ENCODE measurements around the gene DGKI. TPM values are rescaled to one million over a fixed set of nuclear protein-coding genes. Genes with fewer than 3 reads are reported as not detected.

DGKI gene
- total RNA-seq, 2 experiments from 2014 or later: 1.3 to 2.0 TPM

GRCh38 chr7:137703291-137704010 is 143.3 kb downstream of the DGKI start:
- POLR2A ChIA-PET: no interaction called here

GRCh38 chr7:137696988-137697387 is 149.8 kb downstream of the DGKI start:
- CTCF ChIA-PET: no interaction called here
- POLR2A ChIA-PET: no interaction called here

More at GRCh38 chr7:137703291-137704010, 143.3 kb downstream of the DGKI start:
- CTCF ChIA-PET: no interaction called here

- ChIA-PET CTCF (no interaction called here), POLR2A (no interaction called here)
These were observed 150.4 kb downstream of the DGKI start for GRCh38 chr7:137696376-137696775.

GRCh38 chr7:137695942-137696341 is 150.8 kb downstream of the DGKI start:
- CTCF ChIA-PET: no interaction called here
- POLR2A ChIA-PET: no interaction called here

GRCh38 chr7:137695494-137695893 is 151.3 kb downstream of the DGKI start:
- ChIA-PET CTCF (no interaction called here), POLR2A (no interaction called here)

- ChIA-PET POLR2A (interaction anchor here (0.7 kb wide), 1 partner anchor 1471 kb away, joined by 10 read pairs; no protein-coding TSS in a partner anchor), CTCF (no interaction called here)
These were observed 152.4 kb downstream of the DGKI start for GRCh38 chr7:137694405-137694804.

- ChIA-PET POLR2A (no interaction called here), CTCF (no interaction called here)
These were observed 154.4 kb downstream of the DGKI start for GRCh38 chr7:137692399-137692798.

GRCh38 chr7:137691566-137691965 is 155.2 kb downstream of the DGKI start:
- ChIA-PET POLR2A (no interaction called here), CTCF (no interaction called here)

- ChIA-PET CTCF (no interaction called here), POLR2A (no interaction called here)
These were observed 156.1 kb downstream of the DGKI start for GRCh38 chr7:137690635-137691034.

- CTCF ChIA-PET: no interaction called here
- POLR2A ChIA-PET: no interaction called here
These were observed 157.0 kb downstream of the DGKI start for GRCh38 chr7:137689761-137690160.

GRCh38 chr7:137687556-137688265 is 159.1 kb downstream of the DGKI start:
- CTCF ChIA-PET: no interaction called here
- POLR2A ChIA-PET: no interaction called here

GRCh38 chr7:137685433-137686164 is 161.2 kb downstream of the DGKI start:
- POLR2A ChIA-PET: no interaction called here
- CTCF ChIA-PET: no interaction called here

- POLR2A ChIA-PET: no interaction called here
- CTCF ChIA-PET: no interaction called here
These were observed 162.0 kb downstream of the DGKI start for GRCh38 chr7:137684776-137685175.

- ChIA-PET POLR2A (no interaction called here), CTCF (no interaction called here)
These were observed 162.5 kb downstream of the DGKI start for GRCh38 chr7:137684316-137684715.

GRCh38 chr7:137682596-137682995 is 164.2 kb downstream of the DGKI start:
- POLR2A ChIA-PET: no interaction called here
- CTCF ChIA-PET: no interaction called here

- ChIA-PET POLR2A (no interaction called here), CTCF (no interaction called here)
These were observed 164.9 kb downstream of the DGKI start for GRCh38 chr7:137681657-137682562.

GRCh38 chr7:137674551-137675409 is 172.0 kb downstream of the DGKI start:
- CTCF ChIA-PET: interaction anchor here (0.6 to 2.9 kb wide), 2 partner anchors 18 to 339 kb away, joined by 3 to 7 read pairs; no protein-coding TSS in a partner anchor
- POLR2A ChIA-PET: no interaction called here

GRCh38 chr7:137674048-137674447 is 172.7 kb downstream of the DGKI start:
- CTCF ChIA-PET: no interaction called here

GRCh38 chr7:137671920-137672319 is 174.9 kb downstream of the DGKI start:
- ChIA-PET POLR2A (no interaction called here), CTCF (interaction anchor here (0.9 kb wide), 1 partner anchor 14 kb away, joined by 5 read pairs; no protein-coding TSS in a partner anchor)

More at GRCh38 chr7:137674048-137674447, 172.7 kb downstream of the DGKI start:
- POLR2A ChIA-PET: no interaction called here

All from activated CD8-positive, alpha-beta memory T cell treated with anti-CD3 and anti-CD28 coated beads for 36 hours (primary cell).